Lower leg skin (tissue), 4 donors: ENCODE data around the gene CST4. TPM values are rescaled to one million over a fixed set of nuclear protein-coding genes. Genes with fewer than 3 reads are reported as not detected.

Experiments used
- DNase-seq, 2 donors: peaks; one replicate each; pipeline ENCODE4 v3.0.0-alpha.2; 2019; ENCODE audit warnings: low spot score in 2 of 2
- H3K4me3 ChIP-seq: fragments of 200-600 bp; sonication (generic); 2 replicates; pipeline ENCODE4 v1.5.1; 2017; ENCODE audit warnings: mild to moderate bottlenecking, low read depth; ENCODE audit not compliant: poor library complexity, severe bottlenecking
- CTCF ChIP-seq, 3 donors: fragments of 450-650 bp; IDR thresholded peaks; one replicate each; pipeline ENCODE4 v1.5.1; 2016; ENCODE audit warnings: antibody characterized with exemption in 3 of 3, mild to moderate bottlenecking in 3 of 3, moderate library complexity in 2 of 3
- POLR2A ChIP-seq, 2 donors: fragments of 450-650 bp; IDR thresholded peaks; one replicate each; pipeline ENCODE4 v1.6.1; 2016 to 2017; ENCODE audit warnings: antibody characterized with exemption in 2 of 2, mild to moderate bottlenecking in 1 of 2, moderate library complexity in 1 of 2
- WGBS, 2 donors: methylation state at CpG; one replicate each; pipeline ENCODE4 v1.1.5; 2018; 5-methylcytosine and 5-hydroxymethylcytosine counted together
- intact Hi-C: fragments of 100-400 bp; cut with DNase I; formaldehyde crosslinking; loops from one replicate; pipeline ENCODE4 v1.15.0; 2023; ENCODE audit warnings: low total_unique reads
- total RNA-seq, 4 donors: library from RNA; depleted of rRNA; stranded (reverse); fragments of >200 nt; gene quantifications; one replicate each; pipeline ENCODE4 v1.1.0, GENCODE V29; 2016

The CST4 gene
- total RNA-seq, 4 donors from 2014 or later = not detected

GRCh38 chr20:23673209-23673608 lies 15.6 kb downstream of the CST4 start:
- 75 to 81% methylated on average over 1 of the region's 1 CpG for WGBS, 2 donors
- no peak for TF ChIP-seq CTCF (IDR thresholded peaks at IDR 0.05)
- TF ChIP-seq POLR2A (IDR thresholded peaks at IDR 0.05) = no peak
- no peak overlapping the region for H3K4me3 ChIP-seq
- peak in 1 of 2 donors; percentile 2 for DNase-seq
- intact Hi-C loops = no loop called here

GRCh38 chr20:23672158-23672557 lies 16.7 kb downstream of the CST4 start:
- intact Hi-C loops = no loop called here
- 90 to 96% methylated on average over 1 of the region's 1 CpG for WGBS, 2 donors
- DNase-seq = no peak
- H3K4me3 ChIP-seq = no peak overlapping the region
- TF ChIP-seq CTCF (IDR thresholded peaks at IDR 0.05) = no peak
- no peak for TF ChIP-seq POLR2A (IDR thresholded peaks at IDR 0.05)

GRCh38 chr20:23671479-23671878 lies 17.4 kb downstream of the CST4 start:
- no peak overlapping the region for H3K4me3 ChIP-seq
- 48 to 63% methylated on average over 3 of the region's 3 CpGs for WGBS, 2 donors
- TF ChIP-seq CTCF (IDR thresholded peaks at IDR 0.05) (no peak), POLR2A (IDR thresholded peaks at IDR 0.05) (no peak)
- DNase-seq = peak; percentile 2 to 52
- intact Hi-C loops = no loop called here

GRCh38 chr20:23670361-23670760 lies 18.5 kb downstream of the CST4 start:
- WGBS, 2 donors = 19 to 41% methylated on average over 1 of the region's 1 CpG
- TF ChIP-seq CTCF (IDR thresholded peaks at IDR 0.05) (no peak), POLR2A (IDR thresholded peaks at IDR 0.05) (no peak)
- no peak overlapping the region for H3K4me3 ChIP-seq
- DNase-seq = peak; percentile 5 to 62
- intact Hi-C loops = no loop called here

GRCh38 chr20:23669866-23670265 lies 19.0 kb downstream of the CST4 start:
- WGBS, 2 donors = 86 to 91% methylated on average over 7 of the region's 7 CpGs

More at GRCh38 chr20:23669866-23670265, 19.0 kb downstream of the CST4 start:
- H3K4me3 ChIP-seq = no peak overlapping the region
- no peak for DNase-seq
- intact Hi-C loops = no loop called here
- TF ChIP-seq POLR2A (IDR thresholded peaks at IDR 0.05) (no peak), CTCF (IDR thresholded peaks at IDR 0.05) (no peak)
